GM12878 (cell line): ENCODE results near the gene PTAFR. TPM values are rescaled to one million over a fixed set of nuclear protein-coding genes. Genes with fewer than 3 reads are reported as not detected.

Experiments
- ATAC-seq: fragments of 200-7000 bp; cut with Tn5 transposase; 3 replicates; pipeline ENCODE4 v1.9.1; 2020; ENCODE audit warnings: mild to moderate bottlenecking, moderate library complexity
- BruUV-seq: library from RNA; stranded (reverse); fragments of 400-500 nt; replicated peaks from 2 replicates; lab custom pipeline; 2021; lab: Mats Ljungman, UMichigan
- CTCF ChIA-PET: fragments of 300-600 bp; sonication (Branson Sonifier 250); formaldehyde crosslinking; extraction: SDS; loops from one replicate; lab custom pipeline; 2021; ENCODE audit warnings: inconsistent platforms; lab: Yijun Ruan, JAX
- POLR2A ChIA-PET: fragments of 350-600 bp; formaldehyde crosslinking; extraction: SDS; loops from one replicate; lab custom pipeline; 2021; ENCODE audit warnings: inconsistent platforms; lab: Charles Lee
- RAD21 ChIA-PET: fragments of 300-600 bp; sonication (Branson Sonifier 250); formaldehyde crosslinking; loops from one replicate; lab custom pipeline; 2023; ENCODE audit warnings: antibody characterized with exemption; ENCODE audit not compliant: unreplicated experiment; lab: Charles Lee
- SMC1A ChIA-PET: fragments of 300-600 bp; sonication (Branson Sonifier 250); formaldehyde crosslinking; loops from one replicate; lab custom pipeline; 2023; ENCODE audit not compliant: unreplicated experiment, uncharacterized antibody; lab: Charles Lee
- DNase-seq: peaks from one replicate; pipeline ENCODE4 v3.0.0-alpha.2; 2011; ENCODE audit warnings: low read depth, low spot score
- FAIRE-seq: peaks from 3 replicates; lab custom pipeline; 2011; peaks lifted over from hg19 to GRCh38; lab: Jason Lieb, UNC
- H2AFZ ChIP-seq: 2 replicates; pipeline ENCODE4 v1.6.0; 2011; ENCODE audit warnings: low read depth, low read length, control low read depth; ENCODE audit not compliant: control insufficient read depth
- H3K27ac ChIP-seq: 2 replicates; pipeline ENCODE4 v1.5.1; 2011; ENCODE audit warnings: control low read depth; ENCODE audit not compliant: control insufficient read depth, insufficient read depth
- H3K27me3 ChIP-seq, 2 experiments: replicated peaks in 1 of 2; 2 replicates each; pipeline versions ENCODE4 v1.6.0 to v1.6.1; 2011; ENCODE audit warnings: low read length in 1 of 2; ENCODE audit not compliant: control insufficient read depth in 2 of 2, insufficient read depth in 2 of 2
- H3K36me3 ChIP-seq, 2 experiments: 2 replicates each; pipeline ENCODE4 v1.5.1; 2011; ENCODE audit warnings: low read length in 1 of 2; ENCODE audit not compliant: control insufficient read depth in 2 of 2, insufficient read depth in 2 of 2
- H3K4me1 ChIP-seq: 2 replicates; pipeline ENCODE4 v1.6.1; 2011; ENCODE audit warnings: mild to moderate bottlenecking, low read length, moderate library complexity, mixed read lengths; ENCODE audit not compliant: control insufficient read depth, insufficient read depth
- H3K4me2 ChIP-seq: 2 replicates; pipeline ENCODE4 v1.6.0; 2011; ENCODE audit warnings: control low read depth; ENCODE audit not compliant: control insufficient read depth, insufficient read depth
- H3K4me3 ChIP-seq: fragments of 200-600 bp; sonication (generic); 2 replicates; pipeline ENCODE4 v1.5.1; 2016
- H3K79me2 ChIP-seq: 2 replicates; pipeline ENCODE4 v1.6.0; 2011; ENCODE audit warnings: low read length; ENCODE audit not compliant: control insufficient read depth, insufficient read depth
- H3K9ac ChIP-seq: 2 replicates; pipeline ENCODE4 v1.8.0; 2011; ENCODE audit warnings: low read length, control low read depth, mixed read lengths; ENCODE audit not compliant: control insufficient read depth, insufficient read depth
- H3K9me3 ChIP-seq: replicated peaks from 3 replicates; pipeline ENCODE4 v1.5.1; 2011; ENCODE audit warnings: mild to moderate bottlenecking, low read length; ENCODE audit not compliant: control insufficient read depth, insufficient read depth
- H4K20me1 ChIP-seq: 2 replicates; pipeline ENCODE4 v1.6.0; 2011; ENCODE audit not compliant: control insufficient read depth, insufficient read depth
- BCL11A ChIP-seq: IDR thresholded peaks from 2 replicates; pipeline ENCODE4 v1.6.1; 2011; ENCODE audit warnings: low read depth, low read length
- BCL3 ChIP-seq: IDR thresholded peaks from 2 replicates; pipeline ENCODE4 v1.6.1; 2011; ENCODE audit warnings: borderline replicate concordance, low read depth, mild to moderate bottlenecking, moderate library complexity, low read length; ENCODE audit not compliant: insufficient read depth, poor library complexity, severe bottlenecking
- CBX3 ChIP-seq: fragments of 200-600 bp; sonication (generic); IDR thresholded peaks from 2 replicates; pipeline ENCODE4 v1.6.1; 2016; ENCODE audit warnings: low read depth, borderline replicate concordance
- SIN3A ChIP-seq: IDR thresholded peaks from 2 replicates; pipeline ENCODE4 v1.6.1; 2012; ENCODE audit warnings: low read depth, low read length, improper control_type of control experiment
- SIX5 ChIP-seq: IDR thresholded peaks from 2 replicates; pipeline ENCODE4 v1.6.1; 2011; ENCODE audit warnings: mild to moderate bottlenecking, low read depth, low read length, moderate library complexity; ENCODE audit not compliant: severe bottlenecking
- ZNF592 ChIP-seq: fragments of 450-650 bp; IDR thresholded peaks from 2 replicates; pipeline ENCODE4 v1.6.1; 2017; ENCODE audit warnings: mild to moderate bottlenecking, moderate library complexity
- WGBS: methylation state at CpG from one replicate; pipeline ENCODE4 v1.1.6; 2016; ENCODE audit warnings: low lambda C conversion rate; ENCODE audit not compliant: insufficient replicate concordance, insufficient coverage; ENCODE audit errors: missing lambda C conversion rate; 5-methylcytosine and 5-hydroxymethylcytosine counted together
- in situ Hi-C: fragments of 300-500 bp; cut with MboI; formaldehyde crosslinking; loops from 9 replicates; pipeline ENCODE4 v1.14.3; 2018; ENCODE audit warnings: mixed read lengths
- intact Hi-C: fragments of 100-400 bp; cut with micrococcal nuclease; formaldehyde crosslinking; loops from one replicate; pipeline ENCODE4 v1.14.2; 2022; ENCODE audit not compliant: unreplicated experiment
- polyA plus RNA-seq, 11 experiments: library from polyadenylated mRNA; depleted of rRNA in 4 of 11; unstranded in 6 of 11; stranded (reverse) in 5 of 11; fragments of >200 nt; fragmentation: Nextera tagmentation in 4 of 11; fragmentation: Illumina TruSeq in 1 of 11; extraction: Ambion mirVana in 4 of 11; extraction: Trizol in 1 of 11; gene quantifications; 1 replicate in 1 of 11; 2 replicates in 10 of 11; pipeline versions ENCODE4 v1.2.1 to v1.2.3, GENCODE V29; 2011 to 2016; ENCODE audit warnings: inconsistent platforms in 2 of 11, missing spikeins in 2 of 11, low read depth in 1 of 11
- total RNA-seq, 4 experiments: library from RNA; depleted of rRNA in 3 of 4; stranded (reverse); fragments of >200 nt in 3 of 4; fragmentation: Illumina TruSeq in 1 of 4; extraction: Trizol in 1 of 4; gene quantifications; 2 replicates each; pipeline versions ENCODE4 v1.2.1 to v1.2.3, GENCODE V29; 2013 to 2021

The PTAFR gene
- total and polyA plus RNA-seq, 10 of the 15 experiments (the other 5 are each of a cell fraction or from before 2014, with no cell fraction given), result 17.5 to 251 (median 27.7) TPM

GRCh38 chr1:28110555-28110954, 65.9 kb downstream of the PTAFR start:
- Histone ChIP-seq H3K27me3 (no peaks in the 10 kb centered on the region), H3K4me3 (no peak overlapping the region), H3K4me2 (no peak overlapping the region), H3K4me1 (peaks cover 34% of the 10 kb centered on the region), H3K36me3 (no peaks in the 10 kb centered on the region), H3K79me2 (no peaks in the 10 kb centered on the region), H2AFZ (no peak overlapping the region), H3K9me3 (no peaks in the 10 kb centered on the region), H3K9ac (no peak overlapping the region), H3K27ac (no peak overlapping the region), H4K20me1 (no peaks in the 10 kb centered on the region)
- WGBS, result 57% methylated on average over 1 of the region's 1 CpG
- in situ Hi-C loops, result no loop called here
- SMC1A ChIA-PET, result interaction anchor here (0.6 to 3.4 kb wide), 22 partner anchors 9 to 207 kb away, joined by 3 to 16 read pairs (median 4); partner anchors contain the start of gene EYA3
- DNase-seq (no peak), ATAC-seq (no peak), FAIRE-seq (no peak)
- TF ChIP-seq ZNF592, result no peak
- no peak for TF ChIP-seq BCL11A
- no peak for TF ChIP-seq SIX5
- TF ChIP-seq CBX3, result no peak
- no peak for TF ChIP-seq BCL3
- no peak for TF ChIP-seq SIN3A
- POLR2A ChIA-PET, result interaction anchor here (0.6 to 3.7 kb wide), 8 partner anchors 8 to 102 kb away, joined by 3 to 18 read pairs (median 6); no protein-coding TSS in a partner anchor
- RAD21 ChIA-PET, result interaction anchor here (0.7 to 11.7 kb wide), 11 partner anchors 8 to 252 kb away, joined by 3 to 113 read pairs (median 4); partner anchors contain the start of genes EYA3 and PTAFR
- CTCF ChIA-PET, result interaction anchor here (0.6 to 6.9 kb wide), 12 partner anchors 16 to 253 kb away, joined by 3 to 57 read pairs (median 5); partner anchors contain the start of genes EYA3 and PTAFR
- intact Hi-C loops, result no loop called here
- no TSS peak for BruUV-seq
